HepG2 (cell line): ENCODE measurements around the gene DIO1. TPM values are rescaled to one million over a fixed set of nuclear protein-coding genes. Genes with fewer than 3 reads are reported as not detected.
A peak's percentile ranks its signal among the peaks of the same experiment; 100 is the strongest.

Experiments used
- ATAD3A ChIP-seq: sonication (generic); formaldehyde crosslinking; IDR thresholded peaks from 2 replicates; pipeline ENCODE4 v1.4.0; 2020; ENCODE audit warnings: missing genetic modification reagents
- CEBPB ChIP-seq: IDR thresholded peaks from 2 replicates; pipeline ENCODE4 v1.6.1; 2011; ENCODE audit warnings: low read depth, low read length, improper control_type of control experiment, borderline replicate concordance
- ESRRA ChIP-seq: sonication (generic); formaldehyde crosslinking; IDR thresholded peaks from 2 replicates; pipeline ENCODE4 v1.5.1; 2020; ENCODE audit warnings: mild to moderate bottlenecking, low read depth, missing genetic modification reagents
- HDAC1 ChIP-seq: sonication (generic); formaldehyde crosslinking; IDR thresholded peaks from 2 replicates; pipeline ENCODE4 v1.5.1; 2020; ENCODE audit warnings: mild to moderate bottlenecking, missing genetic modification reagents
- HMGA1 ChIP-seq: sonication (generic); formaldehyde crosslinking; conservative IDR thresholded peaks from 2 replicates; pipeline ENCODE4 v1.4.0; 2020; ENCODE audit warnings: missing genetic modification reagents
- KMT2B ChIP-seq: IDR thresholded peaks from 2 replicates; pipeline ENCODE4 v1.6.1; 2016; ENCODE audit warnings: missing genetic modification reagents, missing compliant biosample characterization
- RARA ChIP-seq: IDR thresholded peaks from 2 replicates; pipeline ENCODE4 v1.6.1; 2016; ENCODE audit warnings: missing genetic modification reagents, missing compliant biosample characterization
- SMAD3 ChIP-seq: sonication (generic); formaldehyde crosslinking; IDR thresholded peaks from 2 replicates; pipeline ENCODE4 v1.4.0; 2020; ENCODE audit warnings: missing genetic modification reagents
- SYNCRIP ChIP-seq: fragments of 200-400 bp; formaldehyde crosslinking; IDR thresholded peaks from 2 replicates; pipeline ENCODE4 v1.6.1; 2018; ENCODE audit warnings: mild to moderate bottlenecking, low read depth, low read length; ENCODE audit not compliant: insufficient read depth
- TGIF2 ChIP-seq: IDR thresholded peaks from 2 replicates; pipeline ENCODE4 v1.6.1; 2016; ENCODE audit warnings: control low read depth, missing compliant biosample characterization
- ZIK1 ChIP-seq: sonication (generic); formaldehyde crosslinking; IDR thresholded peaks from 2 replicates; pipeline ENCODE4 v1.5.0; 2020; ENCODE audit warnings: mild to moderate bottlenecking, low read depth, missing genetic modification reagents, borderline replicate concordance
- ZMAT5 ChIP-seq: sonication (generic); formaldehyde crosslinking; IDR thresholded peaks from 2 replicates; pipeline ENCODE4 v1.5.0; 2020; ENCODE audit warnings: mild to moderate bottlenecking, low read depth, missing genetic modification reagents, borderline replicate concordance
- ZNF225 ChIP-seq: sonication (generic); formaldehyde crosslinking; IDR thresholded peaks from 2 replicates; pipeline ENCODE4 v1.4.0; 2020; ENCODE audit warnings: mild to moderate bottlenecking, missing genetic modification reagents
- ZNF441 ChIP-seq: sonication (generic); formaldehyde crosslinking; IDR thresholded peaks from 2 replicates; pipeline ENCODE4 v1.7.0; 2021; ENCODE audit warnings: missing genetic modification reagents, borderline replicate concordance
- ZNF607 ChIP-seq: sonication (generic); formaldehyde crosslinking; IDR thresholded peaks from 2 replicates; pipeline ENCODE4 v1.5.1; 2020; ENCODE audit warnings: missing genetic modification reagents, mild to moderate bottlenecking, borderline replicate concordance
- ZNF7 ChIP-seq: IDR thresholded peaks from 2 replicates; pipeline ENCODE4 v1.6.1; 2016; ENCODE audit warnings: missing biosample characterization, missing genetic modification reagents
- ZNF775 ChIP-seq: sonication (generic); formaldehyde crosslinking; IDR thresholded peaks from 2 replicates; pipeline ENCODE4 v1.4.0; 2020; ENCODE audit warnings: missing genetic modification reagents, mild to moderate bottlenecking, moderate library complexity, borderline replicate concordance
- polyA plus RNA-seq, 8 experiments: library from polyadenylated mRNA; depleted of rRNA in 3 of 8; stranded (reverse) in 7 of 8; unstranded in 1 of 8; fragments of >200 nt; fragmentation: Illumina TruSeq in 4 of 8; extraction: Trizol in 4 of 8; gene quantifications; 2 replicates each; pipeline versions ENCODE4 v1.2.1 to v1.2.3, GENCODE V29; 2011 to 2016; ENCODE audit warnings: low read depth in 4 of 8, missing spikeins in 1 of 8, mixed read lengths in 1 of 8; ENCODE audit not compliant: insufficient read depth in 1 of 8
- total RNA-seq, 5 experiments: library from RNA; depleted of rRNA; stranded (reverse); fragments of >200 nt; fragmentation: Illumina TruSeq; extraction: Trizol; gene quantifications; 2 replicates each; pipeline ENCODE4 v1.2.3, GENCODE V29; 2016; ENCODE audit warnings: low read depth in 1 of 5
- TF ChIP-seq, protein P1 (sequence below): sonication (generic); formaldehyde crosslinking; IDR thresholded peaks from 2 replicates; pipeline ENCODE4 v1.4.0; 2020; ENCODE audit warnings: missing genetic modification reagents
- TF ChIP-seq, protein P2 (sequence below): sonication (generic); formaldehyde crosslinking; IDR thresholded peaks from 2 replicates; pipeline ENCODE4 v1.4.0; 2020; ENCODE audit warnings: low read depth, mild to moderate bottlenecking, missing genetic modification reagents
- TF ChIP-seq, protein P3 (sequence below): sonication (generic); formaldehyde crosslinking; conservative IDR thresholded peaks from 2 replicates; pipeline ENCODE4 v1.8.0; 2022; ENCODE audit warnings: low read depth, missing genetic modification reagents
- TF ChIP-seq, protein P4 (sequence below): sonication (generic); formaldehyde crosslinking; IDR thresholded peaks from 2 replicates; pipeline ENCODE4 v1.4.0; 2020; ENCODE audit warnings: mild to moderate bottlenecking, missing genetic modification reagents
- TF ChIP-seq, protein P5 (sequence below): sonication (generic); formaldehyde crosslinking; IDR thresholded peaks from 2 replicates; pipeline ENCODE4 v1.5.0; 2020; ENCODE audit warnings: missing genetic modification reagents

Gene DIO1
- total and polyA plus RNA-seq, 2 of the 13 experiments (the other 11 are each of a cell fraction or from before 2014, with no cell fraction given) = 13.5 to 45.6 TPM

- no peak for TF ChIP-seq ZNF441
- no peak for TF ChIP-seq ZNF775 (CRISPR knock-in tag)
- TF ChIP-seq ATAD3A (CRISPR knock-in tag) = no peak
- TF ChIP-seq, protein P1, sequence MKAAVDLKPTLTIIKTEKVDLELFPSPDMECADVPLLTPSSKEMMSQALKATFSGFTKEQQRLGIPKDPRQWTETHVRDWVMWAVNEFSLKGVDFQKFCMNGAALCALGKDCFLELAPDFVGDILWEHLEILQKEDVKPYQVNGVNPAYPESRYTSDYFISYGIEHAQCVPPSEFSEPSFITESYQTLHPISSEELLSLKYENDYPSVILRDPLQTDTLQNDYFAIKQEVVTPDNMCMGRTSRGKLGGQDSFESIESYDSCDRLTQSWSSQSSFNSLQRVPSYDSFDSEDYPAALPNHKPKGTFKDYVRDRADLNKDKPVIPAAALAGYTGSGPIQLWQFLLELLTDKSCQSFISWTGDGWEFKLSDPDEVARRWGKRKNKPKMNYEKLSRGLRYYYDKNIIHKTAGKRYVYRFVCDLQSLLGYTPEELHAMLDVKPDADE (CRISPR knock-in tag) = no peak
- TF ChIP-seq SYNCRIP = no peak
- TF ChIP-seq ESRRA (CRISPR knock-in tag) = peak; percentile 71
- no peak for TF ChIP-seq HMGA1
- TF ChIP-seq, protein P2, sequence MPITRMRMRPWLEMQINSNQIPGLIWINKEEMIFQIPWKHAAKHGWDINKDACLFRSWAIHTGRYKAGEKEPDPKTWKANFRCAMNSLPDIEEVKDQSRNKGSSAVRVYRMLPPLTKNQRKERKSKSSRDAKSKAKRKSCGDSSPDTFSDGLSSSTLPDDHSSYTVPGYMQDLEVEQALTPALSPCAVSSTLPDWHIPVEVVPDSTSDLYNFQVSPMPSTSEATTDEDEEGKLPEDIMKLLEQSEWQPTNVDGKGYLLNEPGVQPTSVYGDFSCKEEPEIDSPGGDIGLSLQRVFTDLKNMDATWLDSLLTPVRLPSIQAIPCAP (CRISPR knock-in tag) = no peak
- TF ChIP-seq ZNF225 = peak; percentile 68; the same call in 1 of the 2 replicates
- 0 out of 2 replicates have a peak, but pooled peaks have one; percentile 5 for TF ChIP-seq RARA
- TF ChIP-seq CEBPB = no peak
- TF ChIP-seq ZMAT5 (CRISPR knock-in tag) = no peak
- TF ChIP-seq, protein P3, sequence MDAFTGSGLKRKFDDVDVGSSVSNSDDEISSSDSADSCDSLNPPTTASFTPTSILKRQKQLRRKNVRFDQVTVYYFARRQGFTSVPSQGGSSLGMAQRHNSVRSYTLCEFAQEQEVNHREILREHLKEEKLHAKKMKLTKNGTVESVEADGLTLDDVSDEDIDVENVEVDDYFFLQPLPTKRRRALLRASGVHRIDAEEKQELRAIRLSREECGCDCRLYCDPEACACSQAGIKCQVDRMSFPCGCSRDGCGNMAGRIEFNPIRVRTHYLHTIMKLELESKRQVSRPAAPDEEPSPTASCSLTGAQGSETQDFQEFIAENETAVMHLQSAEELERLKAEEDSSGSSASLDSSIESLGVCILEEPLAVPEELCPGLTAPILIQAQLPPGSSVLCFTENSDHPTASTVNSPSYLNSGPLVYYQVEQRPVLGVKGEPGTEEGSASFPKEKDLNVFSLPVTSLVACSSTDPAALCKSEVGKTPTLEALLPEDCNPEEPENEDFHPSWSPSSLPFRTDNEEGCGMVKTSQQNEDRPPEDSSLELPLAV = no peak
- no peak for TF ChIP-seq TGIF2 (CRISPR knock-in tag)
- no peak for TF ChIP-seq ZNF7 (CRISPR knock-in tag)
- peak; percentile 32; the same call in 1 of the 2 replicates for TF ChIP-seq ZNF607 (CRISPR knock-in tag)
- TF ChIP-seq, protein P4, sequence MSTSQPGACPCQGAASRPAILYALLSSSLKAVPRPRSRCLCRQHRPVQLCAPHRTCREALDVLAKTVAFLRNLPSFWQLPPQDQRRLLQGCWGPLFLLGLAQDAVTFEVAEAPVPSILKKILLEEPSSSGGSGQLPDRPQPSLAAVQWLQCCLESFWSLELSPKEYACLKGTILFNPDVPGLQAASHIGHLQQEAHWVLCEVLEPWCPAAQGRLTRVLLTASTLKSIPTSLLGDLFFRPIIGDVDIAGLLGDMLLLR (CRISPR knock-in tag) = peak; percentile 81; the same call in 1 of the 2 replicates
- TF ChIP-seq ZIK1 (CRISPR knock-in tag) = 0 out of 2 replicates have a peak, but pooled peaks have one; percentile 31
- TF ChIP-seq, protein P5, sequence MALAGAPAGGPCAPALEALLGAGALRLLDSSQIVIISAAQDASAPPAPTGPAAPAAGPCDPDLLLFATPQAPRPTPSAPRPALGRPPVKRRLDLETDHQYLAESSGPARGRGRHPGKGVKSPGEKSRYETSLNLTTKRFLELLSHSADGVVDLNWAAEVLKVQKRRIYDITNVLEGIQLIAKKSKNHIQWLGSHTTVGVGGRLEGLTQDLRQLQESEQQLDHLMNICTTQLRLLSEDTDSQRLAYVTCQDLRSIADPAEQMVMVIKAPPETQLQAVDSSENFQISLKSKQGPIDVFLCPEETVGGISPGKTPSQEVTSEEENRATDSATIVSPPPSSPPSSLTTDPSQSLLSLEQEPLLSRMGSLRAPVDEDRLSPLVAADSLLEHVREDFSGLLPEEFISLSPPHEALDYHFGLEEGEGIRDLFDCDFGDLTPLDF (CRISPR knock-in tag) = peak; percentile 76; the same call in 1 of the 2 replicates
- TF ChIP-seq SMAD3 = no peak
- peak; percentile 91 for TF ChIP-seq HDAC1
- peak; percentile 69 for TF ChIP-seq KMT2B (CRISPR knock-in tag)
Measured at GRCh38 chr1:53945433-53946251, 51.7 kb downstream of the DIO1 start, which contains the start of gene IFT25 (continued).
